DMS114 treated with DMSO at 0.1 percent for 48 hours (cell line): ENCODE results near the gene GNG12.
"Not testable (repeated sequence)": the region's sequence is repeated elsewhere in the genome, so short reads cannot be mapped to it uniquely, and the experiment has no call there.

ENCODE experiments used
- DNase-seq: peaks from one replicate; lab custom pipeline; 2025; ENCODE audit not compliant: unreplicated experiment; lab: John Stamatoyannopoulos, UW

The GNG12 gene

DNA sequence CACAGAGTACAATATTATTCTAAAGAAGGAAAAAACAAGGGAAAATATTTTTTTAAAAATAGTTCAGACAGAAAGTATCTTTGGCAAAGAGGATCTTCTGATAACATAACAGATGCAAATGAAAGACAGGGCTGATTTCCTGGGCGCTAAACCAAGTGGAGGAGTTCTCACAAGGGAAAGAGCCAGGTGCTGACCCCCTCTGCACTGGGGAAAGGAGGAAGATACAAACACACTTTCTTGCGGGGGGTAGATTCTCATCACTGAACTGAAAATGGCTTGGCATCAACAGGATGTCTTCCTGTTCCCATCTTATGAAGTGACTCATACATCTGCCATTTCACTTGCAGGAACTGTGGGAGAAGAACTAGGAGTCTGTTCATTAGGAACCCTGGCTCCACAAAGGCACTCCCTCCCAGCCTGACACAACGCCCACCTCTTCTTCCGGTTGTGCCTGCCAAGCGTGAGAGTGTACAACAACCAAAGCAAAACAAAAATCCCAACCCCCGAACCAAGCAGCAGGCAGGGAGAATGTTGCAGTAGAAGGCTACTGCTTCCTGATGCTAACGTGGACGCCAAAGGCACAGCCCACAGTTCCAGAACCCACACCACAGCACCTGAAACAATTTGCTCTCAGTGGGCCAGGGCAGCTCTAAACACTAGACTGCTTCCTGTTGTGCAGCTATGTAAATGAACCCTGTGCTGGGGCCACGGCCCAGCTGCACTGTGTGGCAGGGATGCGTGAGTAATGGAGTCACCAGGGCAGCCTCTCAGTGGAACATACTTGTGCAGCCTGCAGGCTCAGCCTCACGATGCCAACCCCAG is 97.2 kb downstream of the GNG12 start:
- DNase-seq = no peak

- no peak for DNase-seq
These were observed 98.1 kb downstream of the GNG12 start for GRCh38 chr1:67735206-67735605.

DNA sequence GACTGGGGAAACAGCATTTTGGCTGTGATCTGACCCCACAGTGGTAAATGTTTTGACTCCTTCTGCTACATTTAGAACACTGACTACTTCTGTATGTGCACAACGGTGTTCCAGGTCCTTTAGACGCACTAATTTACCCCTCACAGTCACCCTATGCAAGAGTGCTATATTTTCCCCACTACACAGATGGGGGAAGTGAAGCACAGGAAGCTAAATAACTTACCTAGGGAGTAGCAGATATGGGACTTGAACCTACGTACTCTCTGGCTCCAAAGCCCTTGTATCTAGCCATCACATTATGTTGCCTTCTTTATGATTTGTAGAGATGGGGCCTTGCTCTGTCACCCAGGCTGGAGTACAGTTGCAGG is 99.0 kb downstream of the GNG12 start:
- DNase-seq = no peak

- no peak for DNase-seq
These were observed 99.5 kb downstream of the GNG12 start for GRCh38 chr1:67733681-67734322.

DNA sequence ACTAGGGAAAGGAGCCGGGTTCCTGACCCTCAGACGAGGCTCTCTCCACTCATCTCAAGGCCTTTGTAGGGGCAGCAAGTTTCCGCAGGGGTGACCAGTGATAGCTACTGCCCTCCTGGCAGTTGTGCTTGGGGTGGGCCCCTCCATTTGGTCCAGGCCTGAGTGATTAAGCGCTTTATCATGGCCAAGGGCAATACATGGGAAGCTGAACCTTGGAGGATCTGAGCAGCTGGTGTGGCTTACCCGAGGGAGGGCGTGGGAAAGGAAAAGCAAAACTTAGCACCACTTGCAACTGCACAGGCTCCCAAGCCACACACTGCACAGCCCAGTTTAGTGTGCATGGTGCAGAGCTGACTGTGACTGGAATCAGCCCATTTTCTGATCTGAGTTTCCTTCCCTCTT is 100.5 kb downstream of the GNG12 start:
- DNase-seq = no peak

- no peak for DNase-seq
These were observed 101.9 kb downstream of the GNG12 start for GRCh38 chr1:67731322-67731721.

- not testable (repeated sequence) for DNase-seq
These were observed 103.0 kb downstream of the GNG12 start for GRCh38 chr1:67730312-67730711.

GRCh38 chr1:67729872-67730271 is 103.4 kb downstream of the GNG12 start:
- no peak for DNase-seq

GRCh38 chr1:67726224-67726623 is 107.0 kb downstream of the GNG12 start:
- DNase-seq = no peak

DNA sequence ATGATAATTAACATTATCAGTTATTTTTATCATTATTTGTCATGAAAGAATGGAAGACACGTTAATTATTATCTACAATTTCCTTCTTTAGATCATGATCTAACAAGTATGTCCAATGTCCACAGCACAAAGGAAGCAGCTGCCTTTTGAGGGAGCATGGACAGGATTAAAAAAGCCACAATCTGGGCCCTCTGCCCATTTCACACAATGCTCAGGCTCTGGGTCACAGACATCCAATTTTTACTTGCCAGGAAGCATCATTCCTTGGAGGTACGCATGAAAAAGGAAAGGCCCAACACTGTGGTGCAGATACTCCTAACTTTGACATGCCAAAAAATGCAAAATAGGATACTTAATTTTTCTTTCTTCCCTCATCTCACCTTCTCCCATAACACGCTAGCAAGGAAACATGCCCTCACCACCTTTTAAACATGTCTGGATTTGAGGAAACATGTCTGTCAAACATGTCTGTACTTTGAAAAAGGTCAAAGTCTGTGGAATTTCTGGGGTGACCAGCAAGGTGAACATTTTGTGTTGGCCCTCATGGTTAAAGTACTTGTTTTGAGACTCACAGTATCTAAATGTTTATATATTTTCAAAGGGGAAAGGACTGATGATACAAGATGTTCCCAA is 108.2 kb downstream of the GNG12 start:
- DNase-seq = no peak

DNA sequence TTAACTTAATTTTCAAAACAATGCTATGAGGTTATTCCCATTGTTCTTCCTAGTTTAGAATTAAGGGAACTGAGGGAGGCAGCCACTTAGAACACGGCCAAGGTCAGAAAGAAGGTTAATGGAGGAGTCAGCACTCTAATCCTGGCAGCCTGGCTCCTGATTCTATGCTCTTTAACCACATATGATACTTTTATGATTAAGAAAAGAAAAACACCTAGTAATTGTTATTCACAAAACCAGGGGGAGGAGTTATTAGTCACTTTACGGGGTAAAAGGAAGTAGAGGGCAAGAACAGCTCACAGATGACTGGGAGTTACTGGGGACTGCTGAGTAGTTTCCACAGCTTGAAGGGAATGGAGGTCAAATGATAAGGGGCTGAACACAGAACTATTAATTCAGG is 109.6 kb downstream of the GNG12 start:
- DNase-seq = no peak

DNA sequence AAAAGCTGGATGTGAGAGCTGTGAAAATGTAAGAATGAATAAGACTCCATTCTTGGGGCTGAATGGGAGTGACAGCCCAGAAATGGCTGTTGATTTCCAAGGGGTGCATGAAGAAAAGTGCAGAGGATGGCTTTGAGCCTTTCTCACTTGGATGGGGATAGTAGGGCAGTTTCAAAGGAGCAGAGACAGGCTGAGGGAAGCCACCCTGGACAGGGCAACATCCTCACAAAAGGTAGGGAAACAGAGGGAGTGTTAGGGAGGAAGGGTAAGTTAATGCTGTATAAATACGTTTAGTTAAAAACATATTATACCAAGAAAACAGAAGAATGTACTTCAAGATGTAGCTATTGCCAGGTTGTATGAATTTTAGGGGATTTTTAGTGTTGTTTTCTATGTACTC is 110.1 kb downstream of the GNG12 start:
- no peak for DNase-seq

DNA sequence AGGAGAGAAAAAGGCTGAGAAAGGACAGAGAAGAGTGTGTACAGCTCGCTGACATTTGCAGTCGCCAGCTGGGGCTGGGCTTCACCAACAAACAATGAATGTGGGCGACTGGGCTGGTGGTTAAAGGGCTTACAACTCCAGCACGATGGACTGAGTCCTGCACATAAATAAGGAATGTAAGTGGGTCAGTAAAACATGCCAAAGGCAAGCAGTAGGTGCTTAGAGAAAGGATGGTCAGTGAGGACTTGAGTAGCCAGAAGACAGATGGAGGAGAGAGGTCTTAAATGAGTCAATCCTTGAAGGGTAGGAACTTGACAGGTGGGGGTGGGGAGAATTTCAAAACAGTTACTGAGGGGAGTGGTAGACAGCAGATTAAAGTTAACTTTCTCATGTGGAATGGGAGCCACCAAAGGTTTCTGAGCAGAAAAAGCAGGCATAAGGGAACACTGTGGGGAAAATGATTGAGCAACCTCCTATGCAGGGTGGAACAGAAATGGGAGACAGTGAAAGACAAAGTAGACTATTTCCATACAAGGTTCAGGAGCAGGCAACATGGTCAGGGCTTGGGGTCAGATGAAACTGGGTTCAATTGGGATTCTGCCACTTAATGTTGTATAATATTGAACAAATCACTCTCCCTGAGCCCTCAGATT is 110.8 kb downstream of the GNG12 start:
- no peak for DNase-seq

DNA sequence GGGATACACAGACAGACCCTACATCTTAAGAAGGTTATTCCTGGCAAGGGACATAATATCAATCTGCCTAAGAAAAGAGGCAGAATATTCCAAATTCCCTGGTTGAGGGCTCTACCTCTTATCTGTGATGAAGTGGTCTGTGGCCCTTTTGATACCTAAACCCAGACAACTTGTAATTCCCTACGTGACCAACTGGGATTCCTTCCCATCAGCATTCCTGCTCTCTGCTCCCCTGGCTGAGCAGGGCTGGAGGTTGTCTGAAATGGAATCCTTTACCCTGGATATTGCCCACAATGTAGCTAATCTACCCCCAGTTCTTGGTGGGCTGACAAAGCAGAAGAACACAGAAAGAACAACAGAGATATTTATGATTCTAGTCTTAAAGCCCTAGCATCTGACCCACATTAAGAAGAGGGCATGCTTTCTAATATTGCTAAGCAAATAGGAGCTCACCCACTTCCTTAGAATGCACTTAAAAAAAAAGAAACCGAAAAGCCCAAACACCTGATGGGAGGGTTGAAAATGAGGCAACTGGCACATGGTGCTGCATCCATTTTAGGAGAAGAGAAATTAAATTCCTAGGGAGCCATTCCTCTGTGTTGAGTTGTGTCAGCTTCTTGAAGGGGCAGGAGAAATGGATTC is 111.5 kb downstream of the GNG12 start:
- DNase-seq = no peak

GRCh38 chr1:67721112-67721511 is 112.2 kb downstream of the GNG12 start:
- DNase-seq = no peak

GRCh38 chr1:67719329-67720196 is 113.7 kb downstream of the GNG12 start:
- no peak for DNase-seq

DNA sequence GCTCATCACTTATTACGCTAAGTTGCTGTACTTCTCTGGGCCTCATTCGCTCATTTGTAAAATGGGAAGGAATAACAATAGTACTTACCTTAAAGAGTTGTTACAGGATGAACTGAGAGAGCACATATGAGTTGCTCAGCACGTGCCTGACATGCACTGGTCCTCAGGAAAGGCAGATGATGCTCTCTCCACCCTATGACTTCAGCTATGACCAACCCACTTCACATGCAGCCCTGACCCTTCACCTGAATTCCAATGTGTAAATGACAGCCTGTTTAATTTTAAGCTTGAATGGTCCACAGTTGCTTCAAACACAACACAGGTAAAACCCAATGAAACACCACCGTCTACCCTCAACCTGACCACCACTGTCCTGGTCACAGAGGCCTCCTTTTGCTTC is 115.4 kb downstream of the GNG12 start:
- DNase-seq = no peak

GRCh38 chr1:67716800-67717199 is 116.5 kb downstream of the GNG12 start:
- DNase-seq = no peak

GRCh38 chr1:67715819-67716218 is 117.4 kb downstream of the GNG12 start:
- DNase-seq = no peak
